Thoracic aorta (tissue), 2 donors: ENCODE data around the gene ABCC3. TPM values are rescaled to one million over a fixed set of nuclear protein-coding genes. Genes with fewer than 3 reads are reported as not detected.
A peak's percentile ranks its signal among the peaks of the same experiment; 100 is the strongest.

ENCODE experiments used
- ATAC-seq: fragments of 150-250 bp; one replicate; pipeline ENCODE4 v1.8.0; 2017; ENCODE audit warnings: low read depth; ENCODE audit not compliant: insufficient number of reproducible peaks, low FRiP score
- DNase-seq: peaks from one replicate; pipeline ENCODE4 v3.0.0-alpha.2; 2020; ENCODE audit warnings: low spot score
- H3K27ac ChIP-seq, 2 donors: fragments of 200-600 bp; sonication (generic); 1 replicate in 1 of 2; 2 replicates in 1 of 2; pipeline ENCODE4 v1.5.1; 2016; ENCODE audit warnings: mild to moderate bottlenecking in 2 of 2, moderate library complexity in 2 of 2
- H3K27me3 ChIP-seq: fragments of 200-600 bp; sonication (generic); replicated peaks from 2 replicates; pipeline ENCODE4 v1.6.0; 2016; ENCODE audit warnings: mild to moderate bottlenecking; ENCODE audit not compliant: insufficient read depth
- H3K36me3 ChIP-seq: fragments of 200-600 bp; sonication (generic); one replicate; pipeline ENCODE4 v1.5.1; 2016
- H3K4me1 ChIP-seq, 2 donors: fragments of 200-600 bp; sonication (generic); 1 replicate in 1 of 2; 2 replicates in 1 of 2; pipeline versions ENCODE4 v1.5.1 to v1.6.0; 2016; ENCODE audit warnings: low read depth in 2 of 2, mild to moderate bottlenecking in 1 of 2; ENCODE audit not compliant: control insufficient read depth in 1 of 2
- H3K4me3 ChIP-seq: fragments of 200-600 bp; sonication (generic); 2 replicates; pipeline ENCODE4 v1.5.1; 2016; ENCODE audit warnings: mild to moderate bottlenecking
- H3K9me3 ChIP-seq: fragments of 200-600 bp; sonication (generic); 2 replicates; pipeline ENCODE4 v1.5.1; 2016
- CTCF ChIP-seq: fragments of 200-600 bp; sonication (generic); IDR thresholded peaks from one replicate; pipeline ENCODE4 v1.5.1; 2019; ENCODE audit warnings: antibody characterized with exemption
- total RNA-seq, 2 donors: library from RNA; depleted of rRNA; stranded (reverse); fragments of >200 nt; gene quantifications; one replicate each; pipeline versions ENCODE4 v1.1.0 to v1.2.3, GENCODE V29; 2016

ABCC3 gene
- total RNA-seq, 2 donors from 2014 or later = 72.7 to 143 TPM

- no peaks in the 10 kb centered on the region for H3K27me3 ChIP-seq
- TF ChIP-seq CTCF = no peak
- ATAC-seq = no peak
- no peak overlapping the region for H3K4me3 ChIP-seq
- no peak overlapping the region for H3K27ac ChIP-seq
- no peaks in the 10 kb centered on the region for H3K9me3 ChIP-seq
- peaks cover 0 to 7% of the 10 kb centered on the region in 2 donors for H3K4me1 ChIP-seq
- no peak for DNase-seq
- no peaks in the 10 kb centered on the region for H3K36me3 ChIP-seq
These were observed 9.4 kb upstream of the ABCC3 start for GRCh38 chr17:50625032-50625871.

GRCh38 chr17:50626037-50626574, 8.6 kb upstream of the ABCC3 start:
- no peak for DNase-seq
- no peaks in the 10 kb centered on the region for H3K27me3 ChIP-seq

GRCh38 chr17:50627036-50627781, 7.5 kb upstream of the ABCC3 start:
- TF ChIP-seq CTCF = no peak
- Histone ChIP-seq H3K4me1 (peaks cover 5 to 25% of the 10 kb centered on the region in 2 donors), H3K27ac (no peak overlapping the region), H3K9me3 (no peaks in the 10 kb centered on the region), H3K36me3 (no peaks in the 10 kb centered on the region), H3K27me3 (no peaks in the 10 kb centered on the region), H3K4me3 (no peak overlapping the region)
- no peak for DNase-seq
- ATAC-seq = no peak

More at GRCh38 chr17:50626037-50626574, 8.6 kb upstream of the ABCC3 start:
- no peak overlapping the region for H3K4me3 ChIP-seq
- no peak for ATAC-seq
- TF ChIP-seq CTCF = peak; percentile 81
- no peaks in the 10 kb centered on the region for H3K9me3 ChIP-seq
- peaks cover 0 to 14% of the 10 kb centered on the region in 2 donors for H3K4me1 ChIP-seq
- H3K36me3 ChIP-seq = no peaks in the 10 kb centered on the region
- H3K27ac ChIP-seq = no peak overlapping the region

- peaks cover 5 to 25% of the 10 kb centered on the region in 2 donors for H3K4me1 ChIP-seq
- no peak overlapping the region for H3K4me3 ChIP-seq
- ATAC-seq (no peak), DNase-seq (no peak)
- no peak overlapping the region for H3K27ac ChIP-seq
- TF ChIP-seq CTCF = no peak
- no peaks in the 10 kb centered on the region for H3K36me3 ChIP-seq
- H3K9me3 ChIP-seq = no peaks in the 10 kb centered on the region
- no peaks in the 10 kb centered on the region for H3K27me3 ChIP-seq
These were observed 6.7 kb upstream of the ABCC3 start for GRCh38 chr17:50627782-50628601.
